Liver (tissue), 9 donors: ENCODE measurements around the gene GGA1. TPM values are rescaled to one million over a fixed set of nuclear protein-coding genes. Genes with fewer than 3 reads are reported as not detected.

Experiments
- DNase-seq: peaks from one replicate; pipeline ENCODE4 v3.0.0-alpha.2; 2017; ENCODE audit warnings: low spot score
- H3K27ac ChIP-seq, 2 donors: one replicate each; pipeline ENCODE4 v1.7.0; 2013; ENCODE audit warnings: inconsistent platforms in 2 of 2, low read length in 2 of 2, control low read depth in 1 of 2, low read depth in 1 of 2, mild to moderate bottlenecking in 1 of 2
- H3K27me3 ChIP-seq, 4 donors: one replicate each; pipeline versions ENCODE4 v1.6.1 to v1.7.0; 2013; ENCODE audit warnings: low read length in 3 of 4, inconsistent platforms in 1 of 4, mild to moderate bottlenecking in 1 of 4, moderate library complexity in 1 of 4; ENCODE audit not compliant: control insufficient read depth in 4 of 4, insufficient read depth in 4 of 4
- H3K36me3 ChIP-seq, 4 donors: one replicate each; pipeline versions ENCODE4 v1.6.1 to v1.7.0; 2013; ENCODE audit warnings: low read length in 3 of 4, mild to moderate bottlenecking in 3 of 4, low read depth in 1 of 4, moderate library complexity in 1 of 4; ENCODE audit not compliant: control insufficient read depth in 4 of 4, insufficient read depth in 3 of 4
- H3K4me1 ChIP-seq, 4 donors: one replicate each; pipeline versions ENCODE4 v1.6.1 to v1.7.0; 2013; ENCODE audit warnings: low read length in 3 of 4, mild to moderate bottlenecking in 3 of 4, moderate library complexity in 1 of 4; ENCODE audit not compliant: control insufficient read depth in 4 of 4, insufficient read depth in 4 of 4
- H3K4me3 ChIP-seq, 3 donors: one replicate each; pipeline versions ENCODE4 v1.6.1 to v1.7.0; 2013; ENCODE audit warnings: low read length in 3 of 3, control low read depth in 1 of 3, low read depth in 1 of 3, mild to moderate bottlenecking in 1 of 3
- H3K9ac ChIP-seq, 2 donors: one replicate each; pipeline ENCODE4 v1.7.0; 2013; ENCODE audit warnings: low read length in 2 of 2, mild to moderate bottlenecking in 2 of 2, moderate library complexity in 2 of 2, control low read depth in 1 of 2, low read depth in 1 of 2
- H3K9me3 ChIP-seq, 4 donors: one replicate each; pipeline versions ENCODE4 v1.6.1 to v1.7.0; 2013; ENCODE audit warnings: low read length in 3 of 4; ENCODE audit not compliant: control insufficient read depth in 4 of 4
- ATF3 ChIP-seq: IDR thresholded peaks from 2 replicates; pipeline ENCODE4 v1.6.1; 2016; ENCODE audit warnings: antibody characterized with exemption
- CTCF ChIP-seq: fragments of 150-350 bp; IDR thresholded peaks from 2 replicates; pipeline ENCODE4 v1.5.1; 2017; ENCODE audit warnings: improper control_type of control experiment, low read depth, low read length; ENCODE audit not compliant: missing input control
- EGR1 ChIP-seq, 2 donors: IDR thresholded peaks; 2 replicates each; pipeline ENCODE4 v1.6.1; 2016 to 2018; ENCODE audit warnings: antibody characterized with exemption in 2 of 2, low read depth in 2 of 2
- FOXA1 ChIP-seq: IDR thresholded peaks from 2 replicates; pipeline ENCODE4 v1.6.1; 2016; ENCODE audit warnings: antibody characterized with exemption
- FOXA2 ChIP-seq: IDR thresholded peaks from 2 replicates; pipeline ENCODE4 v1.6.1; 2016; ENCODE audit warnings: antibody characterized with exemption
- GABPA ChIP-seq, 2 donors: IDR thresholded peaks in 1 of 2; conservative IDR thresholded peaks in 1 of 2; 2 replicates each; pipeline ENCODE4 v1.6.1; 2016; ENCODE audit warnings: antibody characterized with exemption in 2 of 2, mild to moderate bottlenecking in 1 of 2, moderate library complexity in 1 of 2
- HNF4A ChIP-seq, 2 donors: conservative IDR thresholded peaks; 2 replicates each; pipeline ENCODE4 v1.6.1; 2016; ENCODE audit warnings: antibody characterized with exemption in 2 of 2, mild to moderate bottlenecking in 2 of 2
- HNF4G ChIP-seq: IDR thresholded peaks from 2 replicates; pipeline ENCODE4 v1.6.1; 2016; ENCODE audit warnings: antibody characterized with exemption
- JUND ChIP-seq, 2 donors: IDR thresholded peaks; 2 replicates each; pipeline ENCODE4 v1.6.1; 2016; ENCODE audit warnings: antibody characterized with exemption in 2 of 2
- MAX ChIP-seq: IDR thresholded peaks from 2 replicates; pipeline ENCODE4 v1.6.1; 2016; ENCODE audit warnings: antibody characterized with exemption
- NR2F2 ChIP-seq: IDR thresholded peaks from 2 replicates; pipeline ENCODE4 v1.6.1; 2016; ENCODE audit warnings: antibody characterized with exemption
- RAD21 ChIP-seq, 2 donors: IDR thresholded peaks; 2 replicates each; pipeline ENCODE4 v1.6.1; 2016; ENCODE audit warnings: antibody characterized with exemption in 2 of 2, mild to moderate bottlenecking in 2 of 2
- REST ChIP-seq: IDR thresholded peaks from 2 replicates; pipeline ENCODE4 v1.6.1; 2016; ENCODE audit warnings: antibody characterized with exemption, mild to moderate bottlenecking
- RXRA ChIP-seq, 2 donors: IDR thresholded peaks; 2 replicates each; pipeline ENCODE4 v1.6.1; 2017 to 2018; ENCODE audit warnings: antibody characterized with exemption in 2 of 2, mild to moderate bottlenecking in 1 of 2
- SP1 ChIP-seq: IDR thresholded peaks from 2 replicates; pipeline ENCODE4 v1.6.1; 2018; ENCODE audit warnings: antibody characterized with exemption, mild to moderate bottlenecking
- TAF1 ChIP-seq: conservative IDR thresholded peaks from 2 replicates; pipeline ENCODE4 v1.6.1; 2016; ENCODE audit warnings: antibody characterized with exemption, mild to moderate bottlenecking
- YY1 ChIP-seq: IDR thresholded peaks from 2 replicates; pipeline ENCODE4 v1.6.1; 2016; ENCODE audit warnings: antibody characterized with exemption, mild to moderate bottlenecking
- ZBTB33 ChIP-seq: IDR thresholded peaks from 2 replicates; pipeline ENCODE4 v1.6.1; 2016; ENCODE audit warnings: antibody characterized with exemption
- WGBS: extraction: QIAGEN DNeasy Blood & Tissue Kit; methylation state at CpG from one replicate; pipeline ENCODE4 v1.1.7; 2013; 5-methylcytosine and 5-hydroxymethylcytosine counted together
- polyA plus RNA-seq, 2 donors: library from polyadenylated mRNA; stranded (reverse) in 1 of 2; unstranded in 1 of 2; fragments of 200-250 nt in 1 of 2; fragments of >200 nt in 1 of 2; fragmentation: Nextera tagmentation in 1 of 2; extraction: Ambion mirVana in 1 of 2; gene quantifications; one replicate each; pipeline versions ENCODE4 v1.2.1 to v1.2.3, GENCODE V29; 2013 to 2015
- total RNA-seq, 2 donors: library from RNA; depleted of rRNA; stranded (reverse); fragments of >200 nt; gene quantifications; one replicate each; pipeline ENCODE4 v1.2.3, GENCODE V29; 2014
- donor health status: healthy.
- donor health status: healthy.
- donor health status: healthy.
- donor health status: healthy.
- donor health status: healthy.

GGA1 gene
- total and polyA plus RNA-seq, 4 donors, result 15.1 to 26.4 (median 17.8) TPM

- TF ChIP-seq CTCF (no peak), HNF4A (conservative IDR thresholded peaks at IDR 0.05) (peak; percentile 41 to 59)
Observed at GRCh38 chr22:37658133-37659065, 49.8 kb downstream of the GGA1 start, which contains the start of gene PDXP (continued).

GRCh38 chr22:37659066-37659896 lies 50.6 kb downstream of the GGA1 start:
- Histone ChIP-seq H3K36me3 (peaks cover 0 to 2% (median 0%) of the 10 kb centered on the region in 4 donors), H3K27me3 (no peaks in the 10 kb centered on the region), H3K9ac (peak overlapping the region; percentile 26 to 35), H3K4me1 (peaks cover 8 to 50% (median 41%) of the 10 kb centered on the region in 4 donors), H3K9me3 (no peaks in the 10 kb centered on the region), H3K27ac (peak overlapping the region; percentile 88 to 90), H3K4me3 (peak overlapping the region; percentile 41 to 88 (median 84))
- 2% methylated on average over 68 of the region's 68 CpGs for whole genome bisulfite sequencing
- TF ChIP-seq HNF4G, result peak; percentile 98
- TF ChIP-seq EGR1 (IDR thresholded peaks at IDR 0.05; ENCODE audit: low read depth in 2 of 2), result no peak
- TF ChIP-seq CTCF, result no peak
- peak; percentile 65 for TF ChIP-seq FOXA2
- TF ChIP-seq ATF3, result peak; percentile 63
- TF ChIP-seq ZBTB33, result peak; percentile 80
- TF ChIP-seq REST, result peak; percentile 37
- TF ChIP-seq SP1, result peak; percentile 94
- peak; percentile 73 for TF ChIP-seq FOXA1
- TF ChIP-seq HNF4A (conservative IDR thresholded peaks at IDR 0.05), result peak; percentile 100
- peak; percentile 85 for TF ChIP-seq YY1
- peak; percentile 73 for TF ChIP-seq NR2F2
- no peak for TF ChIP-seq TAF1
- peak in 1 of 2 donors; percentile 59 for TF ChIP-seq JUND (IDR thresholded peaks at IDR 0.05)
- peak; percentile 86 to 91 for TF ChIP-seq RXRA (IDR thresholded peaks at IDR 0.05)
- peak; percentile 39 to 42 for TF ChIP-seq RAD21 (IDR thresholded peaks at IDR 0.05)
- peak in 1 of 2 donors; percentile 46 for TF ChIP-seq GABPA (IDR thresholded peaks at IDR 0.05 in 1 of 2, conservative IDR thresholded peaks at IDR 0.05 in 1 of 2)
- TF ChIP-seq MAX, result peak; percentile 79
- DNase-seq, result peak; percentile 68
